Fibroblast of lung (primary cell): Measurements from ENCODE around the gene NUP62. TPM values are rescaled to one million over a fixed set of nuclear protein-coding genes. Genes with fewer than 3 reads are reported as not detected.

Experiments
- DNase-seq, 2 donors: peaks; one replicate each; pipeline versions ENCODE4 v3.0.0 to v3.0.0-alpha.2; 2010; ENCODE audit warnings: low read depth in 2 of 2
- H2AFZ ChIP-seq: 2 replicates; pipeline ENCODE4 v1.5.1; 2012; ENCODE audit warnings: low read length, control low read depth, inconsistent platforms
- H3K27ac ChIP-seq: 2 replicates; pipeline ENCODE4 v1.5.1; 2011; ENCODE audit warnings: low read length, control low read depth; ENCODE audit not compliant: insufficient read depth
- H3K27me3 ChIP-seq: 2 replicates; pipeline ENCODE4 v1.5.1; 2011; ENCODE audit warnings: mild to moderate bottlenecking, low read length; ENCODE audit not compliant: control insufficient read depth, insufficient read depth
- H3K36me3 ChIP-seq: 2 replicates; pipeline ENCODE4 v1.5.1; 2011; ENCODE audit warnings: low read length; ENCODE audit not compliant: control insufficient read depth, insufficient read depth
- H3K4me1 ChIP-seq: 2 replicates; pipeline ENCODE4 v1.5.1; 2011; ENCODE audit warnings: low read length; ENCODE audit not compliant: control insufficient read depth, insufficient read depth; ENCODE audit errors: extremely low read depth
- H3K4me2 ChIP-seq: 2 replicates; pipeline ENCODE4 v1.5.1; 2011; ENCODE audit warnings: low read length, control low read depth; ENCODE audit not compliant: insufficient read depth; ENCODE audit errors: extremely low read depth
- H3K4me3 ChIP-seq, 4 experiments: fragments of 200-600 bp in 1 of 4; sonication (generic) in 1 of 4; replicated peaks in 1 of 4; 2 replicates each; pipeline ENCODE4 v1.5.1; 2011 to 2016; ENCODE audit warnings: low read length in 4 of 4, low read depth in 3 of 4, mild to moderate bottlenecking in 3 of 4, control low read depth in 2 of 4, inconsistent platforms in 1 of 4, mixed read lengths in 1 of 4; ENCODE audit not compliant: insufficient read depth in 1 of 4; ENCODE audit errors: control extremely low read depth in 1 of 4
- H3K79me2 ChIP-seq: 2 replicates; pipeline ENCODE4 v1.5.1; 2012; ENCODE audit warnings: mild to moderate bottlenecking, low read length, inconsistent platforms; ENCODE audit not compliant: control insufficient read depth, insufficient read depth
- H3K9ac ChIP-seq: 2 replicates; pipeline ENCODE4 v1.5.1; 2011; ENCODE audit warnings: mild to moderate bottlenecking, low read length, control low read depth; ENCODE audit not compliant: insufficient read depth
- H3K9me3 ChIP-seq: 2 replicates; pipeline ENCODE4 v1.5.1; 2012; ENCODE audit warnings: low read depth, low read length; ENCODE audit not compliant: control insufficient read depth, insufficient read depth
- H4K20me1 ChIP-seq: 2 replicates; pipeline ENCODE4 v1.5.1; 2011; ENCODE audit warnings: low read length; ENCODE audit not compliant: control insufficient read depth, insufficient read depth; ENCODE audit errors: extremely low read depth
- EZH2 ChIP-seq: IDR thresholded peaks from 2 replicates; pipeline ENCODE4 v1.5.1; 2012; ENCODE audit warnings: low read length, control low read depth, mild to moderate bottlenecking; ENCODE audit errors: missing control alignments
- polyA plus RNA-seq, 2 donors: library from polyadenylated mRNA; depleted of rRNA in 1 of 2; stranded (reverse) in 1 of 2; unstranded in 1 of 2; fragments of >200 nt; gene quantifications; 2 replicates each; pipeline ENCODE4 v1.2.1, GENCODE V29; 2011 to 2012; ENCODE audit warnings: missing spikeins in 1 of 2
- total RNA-seq: library from RNA; depleted of rRNA; stranded (reverse); fragments of >200 nt; gene quantifications from 2 replicates; pipeline ENCODE4 v1.2.1, GENCODE V29; 2014
- TF ChIP-seq, protein P1 (sequence below), 2 donors: IDR thresholded peaks in 1 of 2; conservative IDR thresholded peaks in 1 of 2; 1 replicate in 1 of 2; 2 replicates in 1 of 2; pipeline ENCODE4 v1.5.1; 2011 to 2012; ENCODE audit warnings: low read length in 2 of 2, control low read depth in 1 of 2, inconsistent platforms in 1 of 2, low read depth in 1 of 2, mild to moderate bottlenecking in 1 of 2

NUP62 gene
- total and polyA plus RNA-seq, 2 donors (not counting 1 experiment from before 2014, with no cell fraction given): 8.9 to 20.8 TPM

DNA sequence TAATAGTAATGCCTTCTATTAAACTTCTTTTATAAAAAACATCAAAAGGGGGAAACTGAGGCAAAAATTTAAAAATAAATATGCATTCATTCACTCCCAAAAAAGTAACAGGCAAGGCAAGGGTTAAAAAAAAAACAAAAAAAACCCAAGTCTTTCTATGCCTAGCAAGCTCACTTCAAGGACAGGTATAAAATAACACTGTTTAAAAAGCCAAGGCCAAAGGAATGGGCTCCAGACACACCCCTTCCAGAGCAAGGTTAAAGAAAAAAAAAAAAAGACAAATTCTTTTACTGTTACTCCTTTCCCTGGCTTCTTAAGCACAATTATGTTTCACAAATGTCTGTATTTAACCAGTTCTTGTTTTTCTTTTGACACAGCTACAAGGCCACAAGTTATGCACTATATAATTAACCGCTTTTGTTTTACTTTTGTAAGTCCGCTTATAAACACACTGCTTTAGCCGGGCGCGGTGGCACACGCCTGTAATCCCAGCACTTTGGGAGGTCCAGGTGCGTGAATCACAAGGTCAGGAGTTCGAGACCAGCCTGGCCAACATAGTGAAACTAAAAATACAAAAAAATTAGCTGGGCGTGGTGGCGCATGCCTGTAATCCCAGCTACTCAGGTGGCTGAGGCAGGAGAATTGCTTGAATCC lies 28.1 kb upstream of the NUP62 start:
- Histone ChIP-seq H3K27me3 (peaks cover 2% of the 10 kb centered on the region), H3K9ac (no peak overlapping the region), H3K9me3 (no peaks in the 10 kb centered on the region), H3K27ac (no peak overlapping the region), H4K20me1 (no peaks in the 10 kb centered on the region), H2AFZ (no peak overlapping the region), H3K4me1 (peaks cover 5% of the 10 kb centered on the region), H3K4me2 (no peak overlapping the region), H3K4me3 (no peak overlapping the region), H3K79me2 (no peaks in the 10 kb centered on the region), H3K36me3 (no peaks in the 10 kb centered on the region)
- no peak for DNase-seq
- TF ChIP-seq EZH2: no peak
- TF ChIP-seq, protein P1, sequence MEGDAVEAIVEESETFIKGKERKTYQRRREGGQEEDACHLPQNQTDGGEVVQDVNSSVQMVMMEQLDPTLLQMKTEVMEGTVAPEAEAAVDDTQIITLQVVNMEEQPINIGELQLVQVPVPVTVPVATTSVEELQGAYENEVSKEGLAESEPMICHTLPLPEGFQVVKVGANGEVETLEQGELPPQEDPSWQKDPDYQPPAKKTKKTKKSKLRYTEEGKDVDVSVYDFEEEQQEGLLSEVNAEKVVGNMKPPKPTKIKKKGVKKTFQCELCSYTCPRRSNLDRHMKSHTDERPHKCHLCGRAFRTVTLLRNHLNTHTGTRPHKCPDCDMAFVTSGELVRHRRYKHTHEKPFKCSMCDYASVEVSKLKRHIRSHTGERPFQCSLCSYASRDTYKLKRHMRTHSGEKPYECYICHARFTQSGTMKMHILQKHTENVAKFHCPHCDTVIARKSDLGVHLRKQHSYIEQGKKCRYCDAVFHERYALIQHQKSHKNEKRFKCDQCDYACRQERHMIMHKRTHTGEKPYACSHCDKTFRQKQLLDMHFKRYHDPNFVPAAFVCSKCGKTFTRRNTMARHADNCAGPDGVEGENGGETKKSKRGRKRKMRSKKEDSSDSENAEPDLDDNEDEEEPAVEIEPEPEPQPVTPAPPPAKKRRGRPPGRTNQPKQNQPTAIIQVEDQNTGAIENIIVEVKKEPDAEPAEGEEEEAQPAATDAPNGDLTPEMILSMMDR (conservative IDR thresholded peaks at IDR 0.05 in 1 of 2, IDR thresholded peaks at IDR 0.05 in 1 of 2; ENCODE audit: low read depth in 1 of 2, low read length in 2 of 2): no peak

DNA sequence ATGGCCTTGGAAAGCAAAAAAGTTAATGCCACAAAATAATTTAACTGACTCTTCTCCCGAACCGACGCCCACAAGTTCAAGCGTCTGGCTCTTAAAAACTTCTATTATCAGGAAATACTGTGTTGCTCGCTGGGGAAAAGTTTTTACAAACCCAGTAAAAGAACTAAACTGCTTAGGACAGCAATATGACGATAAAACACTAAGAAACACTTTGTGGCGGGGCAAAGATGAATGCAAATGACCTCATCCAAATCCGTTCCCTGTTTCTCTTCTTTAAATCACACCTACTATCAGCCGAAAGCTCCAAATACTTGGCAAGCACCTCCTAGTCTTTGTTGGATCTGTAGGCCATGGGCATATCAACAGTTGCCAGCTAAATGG lies 26.8 kb upstream of the NUP62 start:
- TF ChIP-seq EZH2: no peak
- TF ChIP-seq, protein P1 (conservative IDR thresholded peaks at IDR 0.05 in 1 of 2, IDR thresholded peaks at IDR 0.05 in 1 of 2; ENCODE audit: low read depth in 1 of 2, low read length in 2 of 2): no peak
- no peak for DNase-seq
- Histone ChIP-seq H3K36me3 (no peaks in the 10 kb centered on the region), H4K20me1 (no peaks in the 10 kb centered on the region), H3K4me1 (peaks cover 5% of the 10 kb centered on the region), H3K9me3 (no peaks in the 10 kb centered on the region), H2AFZ (no peak overlapping the region), H3K4me2 (no peak overlapping the region), H3K27me3 (peaks cover 2% of the 10 kb centered on the region), H3K4me3 (no peak overlapping the region), H3K9ac (no peak overlapping the region), H3K79me2 (no peaks in the 10 kb centered on the region), H3K27ac (no peak overlapping the region)

DNA sequence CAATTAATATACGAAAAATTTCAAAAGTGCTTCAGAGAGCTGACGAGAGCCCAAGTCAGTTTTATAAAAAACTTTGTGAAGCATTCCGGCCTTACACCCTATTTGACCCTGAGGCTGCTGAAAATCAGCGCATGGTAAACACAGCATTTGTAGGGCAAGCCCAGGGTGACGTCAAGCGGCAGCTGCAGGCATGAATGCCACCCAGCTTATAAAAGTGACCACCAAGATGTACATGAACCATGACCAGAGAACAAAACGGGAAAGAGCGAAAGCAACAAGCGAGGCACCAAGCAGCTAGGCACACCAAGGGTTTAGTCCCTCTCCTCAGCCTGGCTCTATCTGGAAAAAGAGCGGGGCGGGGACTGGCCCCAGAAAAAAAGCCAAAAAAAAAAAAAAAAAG lies 25.6 kb upstream of the NUP62 start:
- peak in 1 of 2 donors; percentile 44 for DNase-seq
- no peaks in the 10 kb centered on the region for H3K36me3 ChIP-seq
- no peak overlapping the region for H3K27ac ChIP-seq
- peaks cover 5% of the 10 kb centered on the region for H3K4me1 ChIP-seq
- TF ChIP-seq, protein P1 (conservative IDR thresholded peaks at IDR 0.05 in 1 of 2, IDR thresholded peaks at IDR 0.05 in 1 of 2; ENCODE audit: low read depth in 1 of 2, low read length in 2 of 2): no peak
- TF ChIP-seq EZH2: no peak
- H3K79me2 ChIP-seq: no peaks in the 10 kb centered on the region
- no peaks in the 10 kb centered on the region for H4K20me1 ChIP-seq
- H3K9me3 ChIP-seq: no peaks in the 10 kb centered on the region
- H3K27me3 ChIP-seq: peaks cover 2% of the 10 kb centered on the region
- H3K4me3 ChIP-seq: no peak overlapping the region
- no peak overlapping the region for H2AFZ ChIP-seq
- no peak overlapping the region for H3K9ac ChIP-seq
- peak overlapping the region; percentile 58 for H3K4me2 ChIP-seq
